Progenitor cell of endocrine pancreas (in vitro differentiated cells): Measurements from ENCODE around the gene KLHL6. TPM values are rescaled to one million over a fixed set of nuclear protein-coding genes. Genes with fewer than 3 reads are reported as not detected.

Experiments
- DNase-seq: peaks from one replicate; pipeline ENCODE4 v3.0.0; 2021; ENCODE audit warnings: low spot score; ENCODE audit not compliant: unreplicated experiment
- H3K27ac Mint-ChIP-seq: 2 replicates; pipeline ENCODE4 v1.8.0; 2021; ENCODE audit warnings: mild to moderate bottlenecking, moderate library complexity, mixed read lengths
- H3K27me3 Mint-ChIP-seq: 2 replicates; pipeline ENCODE4 v1.8.0; 2021; ENCODE audit warnings: mixed read lengths
- H3K36me3 Mint-ChIP-seq: 2 replicates; pipeline ENCODE4 v1.8.0; 2022; ENCODE audit warnings: mixed read lengths; ENCODE audit not compliant: insufficient read depth
- H3K4me1 Mint-ChIP-seq: 2 replicates; pipeline ENCODE4 v1.8.0; 2021; ENCODE audit warnings: low read depth, mixed read lengths
- H3K4me3 Mint-ChIP-seq: 2 replicates; pipeline ENCODE4 v1.8.0; 2021; ENCODE audit warnings: low read depth, mild to moderate bottlenecking, moderate library complexity, mixed read lengths
- H3K9me3 Mint-ChIP-seq: 2 replicates; pipeline ENCODE4 v1.8.0; 2021; ENCODE audit warnings: low read depth, mixed read lengths
- total RNA-seq: library from RNA; stranded (reverse); gene quantifications from 2 replicates; pipeline ENCODE4 v1.2.1, GENCODE V29; 2021
- TF ChIP-seq, protein P1 (sequence below): fragments of 200-600 bp; sonication (generic); IDR thresholded peaks from one replicate; pipeline ENCODE4 v1.5.0; 2021; ENCODE audit warnings: antibody characterized with exemption, mild to moderate bottlenecking; ENCODE audit not compliant: unreplicated experiment

Gene KLHL6
- total RNA-seq, 1 donor from 2014 or later: 0.12 TPM

DNA sequence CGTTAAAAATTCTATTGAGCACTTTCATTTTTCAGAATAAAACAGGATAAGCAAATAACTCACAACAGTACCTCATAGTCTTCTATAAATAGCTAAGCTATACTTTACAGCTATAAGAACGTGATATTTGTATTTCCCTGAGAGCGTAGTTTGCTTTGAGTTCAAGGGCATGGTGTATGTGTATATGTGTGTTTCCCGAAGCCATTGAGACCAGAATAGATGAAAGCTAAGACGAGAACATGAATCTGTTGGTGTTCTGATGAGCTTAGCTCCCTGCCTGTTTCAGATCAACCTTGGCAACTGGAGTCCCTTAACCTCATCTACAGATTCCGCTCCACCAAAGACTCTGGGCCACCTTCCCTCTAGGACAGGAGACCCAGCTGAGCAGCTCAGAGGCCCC, 67.6 kb downstream of the KLHL6 start:
- H3K36me3 Mint-ChIP-seq: no peaks in the 10 kb centered on the region
- TF ChIP-seq, protein P1, sequence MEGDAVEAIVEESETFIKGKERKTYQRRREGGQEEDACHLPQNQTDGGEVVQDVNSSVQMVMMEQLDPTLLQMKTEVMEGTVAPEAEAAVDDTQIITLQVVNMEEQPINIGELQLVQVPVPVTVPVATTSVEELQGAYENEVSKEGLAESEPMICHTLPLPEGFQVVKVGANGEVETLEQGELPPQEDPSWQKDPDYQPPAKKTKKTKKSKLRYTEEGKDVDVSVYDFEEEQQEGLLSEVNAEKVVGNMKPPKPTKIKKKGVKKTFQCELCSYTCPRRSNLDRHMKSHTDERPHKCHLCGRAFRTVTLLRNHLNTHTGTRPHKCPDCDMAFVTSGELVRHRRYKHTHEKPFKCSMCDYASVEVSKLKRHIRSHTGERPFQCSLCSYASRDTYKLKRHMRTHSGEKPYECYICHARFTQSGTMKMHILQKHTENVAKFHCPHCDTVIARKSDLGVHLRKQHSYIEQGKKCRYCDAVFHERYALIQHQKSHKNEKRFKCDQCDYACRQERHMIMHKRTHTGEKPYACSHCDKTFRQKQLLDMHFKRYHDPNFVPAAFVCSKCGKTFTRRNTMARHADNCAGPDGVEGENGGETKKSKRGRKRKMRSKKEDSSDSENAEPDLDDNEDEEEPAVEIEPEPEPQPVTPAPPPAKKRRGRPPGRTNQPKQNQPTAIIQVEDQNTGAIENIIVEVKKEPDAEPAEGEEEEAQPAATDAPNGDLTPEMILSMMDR: no peak
- H3K9me3 Mint-ChIP-seq: no peaks in the 10 kb centered on the region
- H3K27ac Mint-ChIP-seq: no peak overlapping the region
- no peak overlapping the region for H3K4me3 Mint-ChIP-seq
- no peaks in the 10 kb centered on the region for H3K27me3 Mint-ChIP-seq
- peaks cover 3% of the 10 kb centered on the region for H3K4me1 Mint-ChIP-seq
- no peak for DNase-seq

DNA sequence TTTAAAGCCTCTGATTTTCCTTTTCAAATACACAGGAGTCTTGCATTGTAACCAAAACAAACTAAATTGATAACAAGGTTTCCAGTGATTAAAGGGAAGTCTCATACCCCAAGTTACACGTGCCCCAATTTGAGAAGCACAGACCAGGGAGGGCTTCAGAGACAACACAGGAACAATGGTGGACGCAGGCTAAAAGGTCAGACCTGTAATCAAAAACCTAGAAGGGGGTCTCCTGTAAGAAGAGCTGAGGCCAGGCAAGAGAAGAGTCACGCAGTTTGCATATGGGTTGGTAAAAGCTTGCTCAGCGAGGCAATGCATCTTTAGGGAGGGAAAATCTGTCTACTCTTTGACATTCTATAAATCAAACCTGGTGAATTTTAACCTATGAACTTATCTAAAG, 68.5 kb downstream of the KLHL6 start:
- Mint-ChIP-seq H3K27ac (no peak overlapping the region), H3K9me3 (no peaks in the 10 kb centered on the region), H3K4me3 (no peak overlapping the region), H3K36me3 (no peaks in the 10 kb centered on the region), H3K4me1 (peaks cover 3% of the 10 kb centered on the region), H3K27me3 (no peaks in the 10 kb centered on the region)
- DNase-seq: no peak
- TF ChIP-seq, protein P1: no peak

DNA sequence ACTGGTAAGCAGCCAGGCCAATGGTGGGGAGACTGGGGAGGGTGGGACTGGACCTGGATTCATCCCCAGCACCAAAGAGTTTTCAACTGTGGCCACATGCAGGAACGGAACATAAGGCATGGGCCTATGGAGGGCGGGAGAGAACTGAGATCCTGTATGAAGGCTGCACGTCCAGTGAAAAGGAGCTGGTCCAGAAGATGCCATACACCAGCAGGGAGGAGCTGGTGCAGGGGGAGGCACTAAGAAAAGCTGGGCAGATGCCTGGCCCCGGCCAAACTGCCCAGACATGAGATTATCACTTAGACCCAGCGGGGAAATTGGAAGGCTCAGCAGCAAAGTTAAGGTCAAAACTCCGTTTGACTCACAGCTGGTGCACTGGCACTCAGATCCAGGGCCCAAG, 69.0 kb downstream of the KLHL6 start:
- no peak for DNase-seq

DNA sequence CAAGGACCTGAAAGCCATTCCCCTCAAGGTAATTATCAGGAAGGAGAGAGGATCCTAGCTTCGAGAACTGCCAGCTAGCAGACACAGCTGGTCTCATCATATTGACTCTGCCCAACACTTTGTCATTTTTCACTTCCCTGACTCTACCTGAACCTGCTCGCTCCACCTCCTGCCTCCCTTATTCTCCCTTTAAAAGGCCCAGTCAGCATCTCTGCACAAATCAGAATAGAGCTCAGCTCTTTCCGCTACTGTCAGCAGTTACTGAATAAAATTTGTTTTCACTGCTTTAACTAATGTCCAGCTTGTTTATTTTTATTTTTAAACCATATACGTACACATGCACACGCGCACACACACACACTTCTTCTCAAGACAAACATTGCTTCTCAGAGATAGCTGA, 69.9 kb downstream of the KLHL6 start:
- H3K9me3 Mint-ChIP-seq: no peaks in the 10 kb centered on the region
- no peaks in the 10 kb centered on the region for H3K27me3 Mint-ChIP-seq

More for the DNA sequence above, 69.0 kb downstream of the KLHL6 start:
- no peaks in the 10 kb centered on the region for H3K9me3 Mint-ChIP-seq
- H3K4me3 Mint-ChIP-seq: no peak overlapping the region
- H3K36me3 Mint-ChIP-seq: no peaks in the 10 kb centered on the region
- H3K27ac Mint-ChIP-seq: peak overlapping the region; percentile 9
- no peaks in the 10 kb centered on the region for H3K27me3 Mint-ChIP-seq
- TF ChIP-seq, protein P1: no peak
- H3K4me1 Mint-ChIP-seq: peaks cover 3% of the 10 kb centered on the region

DNA sequence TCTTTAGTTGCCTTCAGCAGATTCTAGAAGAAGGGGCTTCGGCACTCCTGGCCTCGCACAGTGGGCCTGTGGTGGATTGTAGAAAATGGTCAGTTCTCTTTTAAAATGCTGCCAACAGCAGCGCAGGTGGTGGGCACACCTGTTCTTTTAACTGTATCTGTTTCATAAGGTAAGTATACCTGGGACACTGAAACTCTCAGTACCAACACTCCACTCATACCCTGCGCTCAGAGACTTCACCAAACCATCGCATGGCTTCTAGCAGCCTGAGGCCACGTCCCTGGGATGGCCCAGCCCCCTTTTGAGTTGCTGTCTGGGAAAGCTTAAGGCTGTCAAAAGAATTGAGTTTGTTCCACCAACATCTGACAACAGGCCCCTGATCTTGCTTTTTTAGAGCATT, 70.4 kb downstream of the KLHL6 start:
- DNase-seq: no peak
- TF ChIP-seq, protein P1: no peak
- Mint-ChIP-seq H3K4me1 (peaks cover 3% of the 10 kb centered on the region), H3K4me3 (no peak overlapping the region), H3K36me3 (no peaks in the 10 kb centered on the region), H3K9me3 (no peaks in the 10 kb centered on the region), H3K27me3 (no peaks in the 10 kb centered on the region), H3K27ac (no peak overlapping the region)

More for the DNA sequence above, 69.9 kb downstream of the KLHL6 start:
- TF ChIP-seq, protein P1: no peak
- Mint-ChIP-seq H3K4me3 (no peak overlapping the region), H3K36me3 (no peaks in the 10 kb centered on the region), H3K4me1 (peaks cover 3% of the 10 kb centered on the region), H3K27ac (no peak overlapping the region)
- no peak for DNase-seq
